ENCODE measurements around the gene ITPKC. TPM values are rescaled to one million over a fixed set of nuclear protein-coding genes. Genes with fewer than 3 reads are reported as not detected.

ITPKC gene
- total RNA-seq, 4 donors from 2014 or later: 14.7 to 56.1 (median 33.8) TPM

GRCh38 chr19:40716031-40716481, 856 bp upstream of the ITPKC start:
- Histone ChIP-seq H3K9me3 (no peaks in the 10 kb centered on the region), H3K27ac (peak overlapping the region; percentile 94 to 99 (median 98)), H3K36me3 (peaks cover 0 to 3% (median 0%) of the 10 kb centered on the region in 4 donors), H3K4me3 (peak overlapping the region; percentile 68 to 96 (median 88)), H3K27me3 (no peaks in the 10 kb centered on the region), H3K4me1 (peaks cover 15 to 60% (median 46%) of the 10 kb centered on the region in 4 donors)
- TF ChIP-seq POLR2A (IDR thresholded peaks at IDR 0.05) (no peak), POLR2AphosphoS5 (IDR thresholded peaks at IDR 0.05) (no peak), CTCF (IDR thresholded peaks at IDR 0.05) (peak in 1 of 5 experiments; percentile 9)
- WGBS, 2 donors (ENCODE audit: low coverage in 1 of 2): 4% methylated on average over 4 to 8 of the region's 8 CpGs
- DNase-seq: no peak
- intact Hi-C loops (cut with DNase I; ENCODE audit: low total_unique reads): loop anchor here (10.0 kb wide), 1 partner anchor 89 kb away; no protein-coding TSS in a partner anchor
- in situ Hi-C loops (cut with MboI; ENCODE audit: low pct_ligation_motif_present in 1 of 4, low pct_unique_long_range_greater_than_20kb in 1 of 4, low sequenced_read_pairs in 3 of 4): loop anchor here in 2 of 4 donors (5.0 to 25.0 kb wide), 2 partner anchors 36 to 96 kb away; partner anchors contain the start of genes ACTMAP (in 1 of the 2) and SNRPA (in 1 of the 2)

- H3K27me3 ChIP-seq: no peaks in the 10 kb centered on the region
- H3K9me3 ChIP-seq: no peaks in the 10 kb centered on the region
- peak overlapping the region; percentile 68 to 96 (median 88) for H3K4me3 ChIP-seq
- H3K4me1 ChIP-seq: peaks cover 18 to 70% (median 58%) of the 10 kb centered on the region in 4 donors
- in situ Hi-C loops (cut with MboI; ENCODE audit: low pct_ligation_motif_present in 1 of 4, low pct_unique_long_range_greater_than_20kb in 1 of 4, low sequenced_read_pairs in 3 of 4): loop anchor here in 2 of 4 donors (5.0 to 25.0 kb wide), 2 partner anchors 35 to 95 kb away; partner anchors contain the start of genes ACTMAP (in 1 of the 2) and SNRPA (in 1 of the 2)
- no peak for TF ChIP-seq CTCF (IDR thresholded peaks at IDR 0.05)
- TF ChIP-seq POLR2AphosphoS5 (IDR thresholded peaks at IDR 0.05): no peak
- TF ChIP-seq EP300 (IDR thresholded peaks at IDR 0.05; ENCODE audit: low read depth): no peak
- no peak for TF ChIP-seq POLR2A (IDR thresholded peaks at IDR 0.05)
- H3K36me3 ChIP-seq: no peaks in the 10 kb centered on the region
- intact Hi-C loops (cut with DNase I; ENCODE audit: low total_unique reads): loop anchor here (10.0 kb wide), 1 partner anchor 87 kb away; no protein-coding TSS in a partner anchor
- WGBS, 2 donors (ENCODE audit: low coverage in 1 of 2): 2% methylated on average over 13 of the region's 20 CpGs; no CpG with 5 or more reads in 1 of the 2 donors
- peak overlapping the region; percentile 94 to 99 (median 98) for H3K27ac ChIP-seq
- DNase-seq: no peak
Measured at GRCh38 chr19:40717325-40717879, 490 bp downstream of the ITPKC start.

GRCh38 chr19:40717880-40718773, 1.2 kb downstream of the ITPKC start:
- WGBS, 2 donors (ENCODE audit: low coverage in 1 of 2): 0 to 22% methylated on average over 1 to 20 of the region's 20 CpGs
- Histone ChIP-seq H3K9me3 (no peaks in the 10 kb centered on the region), H3K27me3 (no peaks in the 10 kb centered on the region), H3K36me3 (no peaks in the 10 kb centered on the region), H3K4me1 (peaks cover 18 to 75% (median 61%) of the 10 kb centered on the region in 4 donors), H3K4me3 (peak overlapping the region; percentile 68 to 96 (median 88)), H3K27ac (peak overlapping the region; percentile 94 to 99 (median 98))
- intact Hi-C loops (cut with DNase I; ENCODE audit: low total_unique reads): loop anchor here (10.0 kb wide), 1 partner anchor 87 kb away; no protein-coding TSS in a partner anchor
- in situ Hi-C loops (cut with MboI; ENCODE audit: low pct_ligation_motif_present in 1 of 4, low pct_unique_long_range_greater_than_20kb in 1 of 4, low sequenced_read_pairs in 3 of 4): loop anchor here in 2 of 4 donors (5.0 to 25.0 kb wide), 2 partner anchors 34 to 94 kb away; partner anchors contain the start of genes ACTMAP (in 1 of the 2) and SNRPA (in 1 of the 2)
- peak; percentile 45 for DNase-seq
- no peak for TF ChIP-seq POLR2AphosphoS5 (IDR thresholded peaks at IDR 0.05)
- TF ChIP-seq POLR2A (IDR thresholded peaks at IDR 0.05): no peak

GRCh38 chr19:40718774-40719391, 2.0 kb downstream of the ITPKC start:
- Histone ChIP-seq H3K27me3 (no peaks in the 10 kb centered on the region), H3K9me3 (no peaks in the 10 kb centered on the region), H3K36me3 (peaks cover 0 to 2% (median under 1%) of the 10 kb centered on the region in 4 donors), H3K27ac (peak overlapping the region; percentile 94 to 99 (median 98)), H3K4me3 (peak overlapping the region; percentile 68 to 96 (median 88)), H3K4me1 (peaks cover 18 to 75% (median 60%) of the 10 kb centered on the region in 4 donors)
- in situ Hi-C loops (cut with MboI; ENCODE audit: low pct_ligation_motif_present in 1 of 4, low pct_unique_long_range_greater_than_20kb in 1 of 4, low sequenced_read_pairs in 3 of 4) (loop anchor here in 2 of 4 donors (5.0 to 25.0 kb wide), 2 partner anchors 33 to 93 kb away; partner anchors contain the start of genes ACTMAP (in 1 of the 2) and SNRPA (in 1 of the 2)), intact Hi-C loops (cut with DNase I; ENCODE audit: low total_unique reads) (loop anchor here (10.0 kb wide), 1 partner anchor 86 kb away; no protein-coding TSS in a partner anchor)
- DNase-seq: peak; percentile 93
- TF ChIP-seq POLR2AphosphoS5 (IDR thresholded peaks at IDR 0.05): peak; percentile 36 to 82 (median 58)
- TF ChIP-seq POLR2A (IDR thresholded peaks at IDR 0.05): peak; percentile 41
- no peak for TF ChIP-seq CTCF (IDR thresholded peaks at IDR 0.05)
- peak; percentile 58 for TF ChIP-seq EP300 (IDR thresholded peaks at IDR 0.05; ENCODE audit: low read depth)
- 0 to 5% methylated on average over 3 to 16 of the region's 16 CpGs for WGBS, 2 donors (ENCODE audit: low coverage in 1 of 2)
